GM10847 (cell line): ENCODE data around the gene PFKFB3.

Experiments
- POLR2A ChIP-seq: IDR thresholded peaks from 2 replicates; pipeline ENCODE4 v1.6.1; 2011; ENCODE audit not compliant: insufficient read length; ENCODE audit errors: extremely low read depth

PFKFB3 gene

DNA sequence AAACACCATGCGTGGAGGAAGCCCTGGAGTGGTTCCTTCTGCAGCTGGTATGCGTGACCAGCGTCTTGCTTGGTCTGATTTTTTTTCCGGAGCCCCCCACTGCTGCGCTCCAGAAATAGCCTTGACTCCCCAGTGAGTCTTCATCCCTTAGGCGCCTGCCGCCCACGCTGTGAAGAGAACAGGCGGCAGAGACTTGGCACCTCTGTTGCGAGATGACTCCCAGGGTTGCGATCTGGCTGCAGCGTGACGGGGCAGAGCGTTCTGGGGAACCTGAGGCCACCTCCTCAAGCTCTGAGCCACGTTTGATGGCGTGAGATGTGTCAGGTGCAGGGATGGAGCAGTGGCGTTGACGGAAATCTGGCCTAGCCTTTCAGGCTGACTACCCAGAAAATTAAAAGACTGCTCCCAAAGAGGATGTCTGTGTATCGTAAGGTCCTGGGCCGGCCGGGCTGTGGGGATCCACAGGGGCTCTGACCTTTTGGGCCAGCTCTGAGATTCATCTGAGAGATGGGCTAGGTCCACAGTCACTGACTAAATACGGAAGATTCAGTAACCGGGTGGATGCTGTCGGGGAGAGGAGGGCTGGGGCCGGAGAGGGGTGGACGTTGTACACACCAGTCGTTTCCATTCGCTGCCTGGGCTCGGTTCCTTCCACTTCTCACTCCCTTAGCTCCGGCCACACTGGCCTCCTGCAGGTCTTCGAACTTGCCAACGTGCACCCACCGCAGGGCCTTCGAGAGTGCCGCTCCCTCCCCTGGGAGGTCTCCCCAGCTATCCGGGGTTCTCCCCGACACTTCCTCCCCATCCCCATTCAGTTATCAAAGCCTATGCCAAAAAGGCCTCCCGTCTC lies 33.8 kb downstream of the PFKFB3 start:
- no peak for TF ChIP-seq POLR2A

DNA sequence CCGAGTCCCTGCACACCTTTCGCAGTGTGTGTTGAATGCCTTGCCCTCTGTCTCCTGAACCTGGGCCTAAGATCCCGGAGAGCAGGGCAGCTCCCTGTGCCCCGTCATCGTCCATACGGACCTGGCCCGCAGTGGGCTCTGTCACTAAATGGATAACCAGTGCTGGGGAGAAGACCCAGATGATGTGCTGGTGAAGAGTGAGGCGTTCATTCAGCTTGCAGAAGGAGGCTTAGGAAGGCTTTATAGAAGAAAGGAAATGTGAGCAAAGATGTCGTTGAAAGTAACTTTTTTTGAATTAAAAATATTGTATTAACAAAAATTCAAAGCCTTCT lies 34.4 kb downstream of the PFKFB3 start:
- TF ChIP-seq POLR2A, result no peak

DNA sequence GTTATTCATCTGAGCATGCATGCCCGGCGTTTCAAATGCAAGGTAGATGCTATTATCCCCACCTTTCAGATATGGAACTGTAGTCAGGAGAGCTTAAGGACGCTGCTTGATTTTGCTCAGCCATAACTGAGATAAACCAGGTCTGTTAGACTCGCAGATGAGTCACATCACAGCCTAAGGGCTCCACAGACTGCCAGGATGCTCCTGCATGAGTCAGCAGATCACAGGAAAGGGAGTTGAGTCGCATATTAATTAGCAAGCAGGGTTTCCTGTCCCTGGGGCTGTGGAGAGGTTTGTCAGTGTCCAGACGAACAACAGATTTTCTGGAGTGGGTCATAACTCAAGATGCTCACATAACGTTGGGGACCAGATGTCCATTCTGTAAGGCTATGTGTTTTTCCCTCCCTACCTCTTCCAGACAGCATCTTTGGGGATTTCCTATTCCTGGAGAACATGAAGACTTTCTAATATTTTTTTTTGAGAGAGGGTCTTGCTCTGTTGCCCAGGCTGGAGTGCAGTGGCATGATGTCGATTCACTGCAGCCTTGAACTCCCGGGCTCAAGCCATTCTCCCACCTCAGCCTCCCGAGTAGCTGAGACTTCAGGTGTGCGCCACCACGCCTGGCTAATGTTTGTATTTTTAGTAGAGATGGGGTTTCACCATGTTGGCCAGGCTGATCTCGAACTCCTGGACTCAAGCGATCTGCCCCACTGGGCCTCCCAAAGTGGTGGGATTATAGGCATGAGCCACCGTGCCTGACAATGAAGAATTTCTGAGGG lies 36.7 kb downstream of the PFKFB3 start:
- no peak for TF ChIP-seq POLR2A

- no peak for TF ChIP-seq POLR2A
Measured at GRCh38 chr10:6240254-6240653, 37.5 kb downstream of the PFKFB3 start.

GRCh38 chr10:6242089-6242488 lies 39.4 kb downstream of the PFKFB3 start:
- TF ChIP-seq POLR2A, result no peak

GRCh38 chr10:6244510-6244909 lies 41.8 kb downstream of the PFKFB3 start:
- TF ChIP-seq POLR2A, result no peak

GRCh38 chr10:6247041-6247712 lies 44.4 kb downstream of the PFKFB3 start:
- TF ChIP-seq POLR2A, result no peak

GRCh38 chr10:6249698-6250097 lies 47.0 kb downstream of the PFKFB3 start:
- no peak for TF ChIP-seq POLR2A

- no peak for TF ChIP-seq POLR2A
Measured at GRCh38 chr10:6250745-6251144, 48.0 kb downstream of the PFKFB3 start.

- TF ChIP-seq POLR2A, result no peak
Measured at GRCh38 chr10:6254201-6254600, 51.5 kb downstream of the PFKFB3 start.

DNA sequence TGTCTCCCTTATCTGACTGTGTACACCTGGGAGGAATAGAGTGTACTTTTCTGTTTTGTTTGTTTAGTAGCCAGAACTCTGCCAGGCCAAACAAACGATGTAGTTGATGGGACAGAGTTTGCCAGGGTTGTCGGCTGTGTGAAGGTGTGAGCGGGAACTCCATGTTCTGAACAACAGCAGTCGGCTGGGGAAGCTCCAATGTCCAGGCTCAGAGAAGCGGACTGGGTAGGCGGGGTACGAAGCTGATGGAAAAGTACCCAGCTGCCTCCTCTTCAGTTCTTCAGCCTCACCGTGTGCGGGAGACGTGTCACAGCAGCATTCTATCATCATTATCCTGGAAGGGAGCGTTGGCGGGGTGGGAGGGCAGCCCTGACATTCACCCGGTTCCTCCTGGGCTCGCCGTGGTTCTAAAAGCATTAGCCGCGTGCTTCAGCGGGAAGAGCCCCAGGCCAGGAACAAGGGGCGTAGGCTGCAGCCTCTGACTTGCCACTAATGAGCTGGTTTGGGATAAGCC lies 52.9 kb downstream of the PFKFB3 start:
- no peak for TF ChIP-seq POLR2A

GRCh38 chr10:6256439-6256838 lies 53.7 kb downstream of the PFKFB3 start:
- no peak for TF ChIP-seq POLR2A

DNA sequence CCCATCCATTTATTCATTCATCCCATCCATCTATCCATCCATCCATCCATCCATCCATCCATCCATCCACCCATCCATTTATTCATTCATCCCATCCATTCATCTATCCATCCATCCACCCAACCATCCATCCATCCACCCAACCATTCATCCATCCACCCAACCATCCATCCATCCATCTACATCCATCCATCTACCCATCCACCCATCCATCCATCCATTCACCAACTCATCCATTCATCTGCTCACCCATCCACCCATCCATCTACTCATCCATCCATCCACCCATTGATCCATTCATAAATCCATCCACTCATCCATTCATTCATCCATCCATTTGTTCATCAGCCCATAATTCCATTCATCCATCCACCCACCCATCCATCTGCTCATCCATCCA lies 56.4 kb downstream of the PFKFB3 start:
- no peak for TF ChIP-seq POLR2A

- no peak for TF ChIP-seq POLR2A
Measured at GRCh38 chr10:6260843-6261242, 58.1 kb downstream of the PFKFB3 start.

- no peak for TF ChIP-seq POLR2A
Measured at GRCh38 chr10:6267941-6268340, 65.2 kb downstream of the PFKFB3 start.

GRCh38 chr10:6269432-6269831 lies 66.7 kb downstream of the PFKFB3 start:
- TF ChIP-seq POLR2A, result no peak
